ENCODE data around the gene DUSP10.

The DUSP10 gene

DNA sequence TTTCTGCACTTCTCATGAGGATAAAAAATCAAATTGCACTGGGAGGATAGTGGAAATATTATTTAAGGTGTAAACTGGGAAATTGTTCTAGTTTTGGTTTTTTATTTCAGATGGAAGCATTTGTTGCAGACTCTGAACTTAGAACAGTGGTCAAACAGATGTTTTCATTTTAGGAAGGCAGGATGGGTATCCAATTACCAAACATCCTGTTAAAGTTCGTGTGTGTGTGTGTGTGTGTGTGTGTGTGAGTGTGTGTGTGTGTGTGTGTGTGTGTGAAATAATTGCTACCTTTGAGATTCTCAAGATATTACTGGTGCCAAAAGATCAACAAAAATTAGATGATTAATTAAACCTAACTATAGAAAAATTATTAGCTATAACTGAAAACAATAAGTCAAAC lies 24.3 kb upstream of the DUSP10 start:
- no peak for TF ChIP-seq ZFX (IDR thresholded peaks at IDR 0.05; ENCODE audit: borderline replicate concordance)
- TF ChIP-seq, protein P1, sequence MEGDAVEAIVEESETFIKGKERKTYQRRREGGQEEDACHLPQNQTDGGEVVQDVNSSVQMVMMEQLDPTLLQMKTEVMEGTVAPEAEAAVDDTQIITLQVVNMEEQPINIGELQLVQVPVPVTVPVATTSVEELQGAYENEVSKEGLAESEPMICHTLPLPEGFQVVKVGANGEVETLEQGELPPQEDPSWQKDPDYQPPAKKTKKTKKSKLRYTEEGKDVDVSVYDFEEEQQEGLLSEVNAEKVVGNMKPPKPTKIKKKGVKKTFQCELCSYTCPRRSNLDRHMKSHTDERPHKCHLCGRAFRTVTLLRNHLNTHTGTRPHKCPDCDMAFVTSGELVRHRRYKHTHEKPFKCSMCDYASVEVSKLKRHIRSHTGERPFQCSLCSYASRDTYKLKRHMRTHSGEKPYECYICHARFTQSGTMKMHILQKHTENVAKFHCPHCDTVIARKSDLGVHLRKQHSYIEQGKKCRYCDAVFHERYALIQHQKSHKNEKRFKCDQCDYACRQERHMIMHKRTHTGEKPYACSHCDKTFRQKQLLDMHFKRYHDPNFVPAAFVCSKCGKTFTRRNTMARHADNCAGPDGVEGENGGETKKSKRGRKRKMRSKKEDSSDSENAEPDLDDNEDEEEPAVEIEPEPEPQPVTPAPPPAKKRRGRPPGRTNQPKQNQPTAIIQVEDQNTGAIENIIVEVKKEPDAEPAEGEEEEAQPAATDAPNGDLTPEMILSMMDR (IDR thresholded peaks at IDR 0.05) = no peak
- H3K27ac ChIP-seq = no peak overlapping the region

DNA sequence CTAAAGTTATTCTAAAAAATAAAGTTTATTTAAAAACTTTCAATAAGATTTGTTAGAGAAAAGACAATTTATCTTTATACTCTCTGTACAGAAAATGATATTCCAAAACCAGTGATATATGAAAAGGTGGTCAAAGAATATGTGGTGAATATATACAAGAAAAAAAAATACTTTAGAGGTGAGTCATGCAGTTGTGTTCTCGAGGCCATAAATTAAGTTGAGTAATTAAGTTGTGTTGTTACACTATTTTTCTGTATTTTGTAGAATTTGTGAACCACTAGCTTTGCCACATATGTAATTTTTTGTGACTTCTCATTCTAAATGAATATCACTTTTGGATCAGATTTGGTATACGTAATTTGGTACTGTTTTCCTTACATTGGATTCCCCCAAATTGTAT lies 23.6 kb upstream of the DUSP10 start:
- H3K27ac ChIP-seq = no peak overlapping the region
- no peak for TF ChIP-seq ZFX (IDR thresholded peaks at IDR 0.05; ENCODE audit: borderline replicate concordance)

DNA sequence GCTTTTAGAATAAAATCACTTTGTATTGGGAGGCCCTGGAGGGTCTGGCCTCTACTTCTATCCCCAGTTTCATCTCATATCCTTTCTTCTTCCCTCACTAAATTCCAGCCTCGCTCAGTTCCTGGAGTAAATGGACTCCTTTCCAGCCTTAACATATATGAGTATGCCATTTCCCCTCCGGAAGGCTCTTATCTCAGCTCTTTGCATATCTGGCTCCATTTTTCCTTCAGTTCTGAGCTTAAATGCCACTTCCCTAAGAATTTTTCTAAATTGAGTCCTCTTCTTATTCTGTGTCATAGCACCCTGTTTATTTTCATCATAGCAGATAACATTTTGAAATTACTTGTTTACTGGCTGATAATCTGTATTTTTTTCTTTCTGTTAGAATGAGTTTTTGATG lies 20.2 kb upstream of the DUSP10 start:
- TF ChIP-seq, protein P1 (IDR thresholded peaks at IDR 0.05) = no peak
- no peak for TF ChIP-seq ZFX (IDR thresholded peaks at IDR 0.05; ENCODE audit: borderline replicate concordance)
- H3K27ac ChIP-seq = no peak overlapping the region

DNA sequence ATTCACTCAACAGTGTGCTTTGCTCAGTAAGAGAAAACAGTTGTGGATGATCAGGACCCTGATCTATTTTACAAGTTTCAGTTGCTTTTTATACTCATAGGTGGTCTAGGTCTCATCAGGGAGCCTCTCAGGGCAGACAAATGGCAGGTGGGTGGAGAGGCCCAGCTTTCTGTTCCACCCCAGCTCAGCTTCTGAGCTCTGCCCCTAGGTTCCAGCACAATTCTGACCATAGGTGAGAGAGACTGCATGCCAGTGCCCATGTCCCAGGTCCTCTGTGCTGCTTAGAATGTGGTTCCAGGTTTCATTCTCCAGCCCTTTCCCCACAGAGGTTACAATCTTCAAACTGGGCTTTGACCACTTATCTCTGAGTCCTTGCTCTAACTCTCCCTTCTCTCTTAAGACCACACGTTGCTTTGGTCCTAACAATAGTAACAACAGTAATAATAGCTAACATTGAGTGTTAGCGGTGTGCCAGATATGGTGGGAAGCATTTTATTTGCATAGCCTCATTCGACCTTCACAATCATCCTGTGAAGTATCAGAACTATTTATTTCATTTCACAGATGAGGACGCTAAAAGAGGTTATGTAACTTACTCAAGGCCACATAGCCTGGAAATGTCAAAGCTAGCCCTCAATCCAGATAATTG lies 19.6 kb upstream of the DUSP10 start:
- TF ChIP-seq ZFX (IDR thresholded peaks at IDR 0.05; ENCODE audit: borderline replicate concordance) = no peak
- H3K27ac ChIP-seq = no peak overlapping the region

DNA sequence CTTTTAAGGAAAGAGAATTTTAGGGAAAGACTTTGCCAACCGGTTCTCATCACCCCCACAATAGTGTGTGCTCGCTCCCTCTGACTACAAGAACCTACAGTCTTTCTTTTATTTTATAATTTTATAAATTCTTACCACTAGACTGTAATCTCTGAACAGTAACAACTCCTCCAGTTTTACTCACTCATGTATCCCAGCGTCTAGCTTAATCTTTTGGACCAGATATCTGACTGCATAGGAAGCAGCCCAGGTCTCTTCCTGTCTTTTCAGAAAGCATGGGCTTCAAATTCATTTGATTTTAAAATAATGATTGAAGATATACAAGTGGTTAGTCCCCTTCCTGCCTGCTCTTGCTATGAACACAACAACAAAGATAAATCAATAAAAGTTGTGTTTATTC lies 19.0 kb upstream of the DUSP10 start:
- TF ChIP-seq ZFX (IDR thresholded peaks at IDR 0.05; ENCODE audit: borderline replicate concordance) = no peak
- TF ChIP-seq, protein P1 (IDR thresholded peaks at IDR 0.05) = no peak
- no peak overlapping the region for H3K27ac ChIP-seq

DNA sequence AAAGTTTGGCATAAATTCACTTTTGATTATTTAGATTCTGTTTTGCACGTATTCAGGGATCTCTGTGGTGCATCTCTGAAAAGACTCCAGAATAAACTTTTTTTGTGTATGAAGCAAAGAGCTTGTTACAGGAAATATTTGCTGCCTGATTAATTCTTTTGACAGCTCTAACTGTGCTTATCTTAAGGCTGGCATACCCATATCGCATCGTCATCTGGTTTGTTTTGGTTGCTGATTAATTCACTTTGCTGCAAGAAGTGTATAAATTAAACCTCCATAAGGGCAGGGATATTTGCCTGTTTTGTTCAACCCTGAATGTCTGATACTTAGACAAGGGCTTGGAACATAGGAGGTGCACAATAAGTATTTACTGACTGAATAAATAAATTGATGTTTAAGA lies 17.5 kb upstream of the DUSP10 start:
- TF ChIP-seq, protein P1 (IDR thresholded peaks at IDR 0.05) = no peak
- no peak for TF ChIP-seq ZFX (IDR thresholded peaks at IDR 0.05; ENCODE audit: borderline replicate concordance)
- H3K27ac ChIP-seq = no peak overlapping the region

DNA sequence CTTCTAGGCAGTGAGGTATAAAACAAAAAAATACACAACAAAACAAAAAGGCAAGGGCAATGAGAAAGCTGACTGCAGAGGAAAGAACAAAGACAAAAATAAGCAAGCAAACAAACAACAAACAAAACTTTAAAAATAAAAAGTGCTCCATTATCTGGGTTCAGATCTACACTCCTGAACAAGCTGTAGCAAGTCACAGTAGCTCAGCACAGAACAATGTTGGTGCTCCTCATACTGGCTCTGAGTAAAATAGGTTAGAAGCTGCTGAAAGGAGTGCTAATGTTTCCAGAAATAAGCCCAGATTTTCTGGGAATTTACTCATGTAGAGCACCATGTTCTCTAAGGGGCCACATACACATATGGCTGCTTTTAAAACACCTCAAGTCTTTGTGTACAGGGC lies 16.6 kb upstream of the DUSP10 start:
- TF ChIP-seq, protein P1 (IDR thresholded peaks at IDR 0.05) = no peak
- TF ChIP-seq ZFX (IDR thresholded peaks at IDR 0.05; ENCODE audit: borderline replicate concordance) = no peak
- no peak overlapping the region for H3K27ac ChIP-seq

DNA sequence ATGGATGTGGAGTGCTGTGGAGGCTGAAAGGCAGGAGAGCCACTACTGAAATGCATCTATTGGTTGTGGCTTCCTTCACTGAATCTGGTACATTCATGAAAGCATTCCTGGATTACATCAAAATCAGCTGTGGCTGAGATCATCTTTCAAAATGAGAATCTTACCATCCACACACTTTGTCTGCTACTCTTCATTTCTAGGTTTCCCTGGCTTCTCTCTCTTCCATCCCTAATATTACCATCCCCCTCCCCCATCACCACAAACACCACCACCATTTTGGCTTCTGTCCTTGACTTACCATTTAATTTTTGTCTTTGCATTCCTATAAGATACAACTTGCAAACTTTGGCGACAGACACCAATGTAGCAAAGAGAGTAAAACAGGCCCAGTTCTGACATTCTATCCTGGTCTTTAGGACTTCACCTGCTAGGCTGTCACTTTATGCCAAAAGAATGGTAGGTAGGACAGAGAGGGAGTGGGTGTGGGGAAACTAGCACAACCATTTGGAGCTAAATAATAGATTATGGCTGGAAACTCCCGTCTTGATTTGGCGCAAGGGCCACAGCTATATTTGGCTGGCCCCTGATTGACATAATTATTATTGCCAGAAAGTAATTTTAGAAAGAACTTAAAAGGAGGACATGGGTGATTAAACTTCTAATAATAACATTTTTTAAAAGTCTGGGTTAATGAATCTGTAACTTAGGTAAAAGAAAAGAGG lies 15.1 kb upstream of the DUSP10 start:
- H3K27ac ChIP-seq = no peak overlapping the region
- TF ChIP-seq, protein P1 (IDR thresholded peaks at IDR 0.05) = no peak
- TF ChIP-seq ZFX (IDR thresholded peaks at IDR 0.05; ENCODE audit: borderline replicate concordance) = no peak
